NCI-H1048 (cell line): ENCODE data around the gene PPARA.

Experiments used
- DNase-seq: peaks from one replicate; lab custom pipeline; 2025; lab: John Stamatoyannopoulos, UW

Gene PPARA

DNA sequence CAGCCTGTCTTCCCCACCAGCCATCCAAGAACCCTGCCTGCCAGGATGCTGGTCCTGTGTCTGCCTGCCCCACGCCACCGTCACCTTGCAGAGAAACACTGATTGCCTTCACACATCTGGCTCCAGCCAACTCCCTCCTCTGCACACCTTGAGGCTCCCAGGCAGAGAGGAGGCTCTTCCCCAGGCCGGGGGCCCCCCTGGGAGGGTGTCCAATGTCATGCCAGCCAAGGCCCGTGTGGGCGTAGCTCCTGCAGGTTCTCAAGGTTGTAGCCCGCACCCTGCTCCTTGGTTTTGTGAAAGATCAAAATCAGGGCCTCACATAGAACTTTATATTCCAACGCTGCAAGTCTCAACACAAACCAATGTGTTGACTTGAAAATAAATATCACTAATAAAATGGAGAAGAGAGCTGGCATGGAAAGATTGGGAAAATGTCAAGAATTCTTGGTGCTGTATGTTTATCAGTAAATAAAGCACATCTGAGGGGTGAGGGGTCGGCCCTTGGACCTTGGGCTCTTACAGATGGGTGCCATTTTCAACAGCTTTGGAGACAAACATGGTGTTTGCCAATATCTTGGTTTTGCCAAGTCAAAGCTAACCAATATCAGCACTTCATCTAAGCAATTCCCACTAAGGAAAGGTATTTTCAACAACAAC is 6.7 kb upstream of the PPARA start:
- DNase-seq, result no peak

GRCh38 chr22:46145361-46145851 is 4.9 kb upstream of the PPARA start:
- DNase-seq, result no peak

DNA sequence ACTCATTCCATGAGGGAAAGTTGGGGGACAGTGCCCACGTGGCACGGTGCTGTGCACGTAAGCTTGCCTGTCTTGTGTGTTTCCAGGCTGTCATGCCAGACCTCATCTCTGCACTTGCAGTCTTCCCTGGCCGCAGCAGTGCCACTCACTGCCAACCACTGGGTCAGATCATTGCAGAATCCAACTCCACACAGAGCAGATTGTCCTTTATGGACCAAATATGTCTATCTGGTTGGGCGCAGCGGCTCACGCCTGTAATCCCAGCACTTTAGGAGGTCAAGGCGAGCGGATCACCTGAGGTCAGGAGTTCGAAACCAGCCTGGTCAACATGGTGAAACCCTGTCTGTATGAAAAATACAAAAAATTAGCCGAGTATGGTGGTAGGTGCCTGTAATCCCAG is 4.4 kb upstream of the PPARA start:
- DNase-seq, result no peak

- DNase-seq, result no peak
Observed at GRCh38 chr22:46146329-46146728, 4.0 kb upstream of the PPARA start.

DNA sequence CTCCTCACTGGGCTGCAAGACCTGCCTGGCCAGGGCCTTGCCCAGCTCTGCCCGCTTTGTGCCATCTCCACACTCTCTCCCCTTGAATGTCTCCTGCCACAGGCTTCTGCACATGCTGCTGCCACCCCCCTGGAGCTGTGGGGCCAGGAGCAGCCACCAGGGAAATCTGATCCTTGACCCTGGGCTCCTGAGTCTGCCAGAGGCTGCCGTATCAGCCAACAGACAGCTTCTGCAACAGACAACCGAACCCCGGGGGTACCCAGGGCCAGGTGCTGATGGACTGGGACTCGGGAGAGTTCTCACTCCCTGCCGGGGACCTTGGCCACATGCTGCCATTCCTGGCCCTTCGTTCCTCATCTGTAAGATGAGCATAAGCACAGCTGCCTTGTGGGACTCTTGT is 3.3 kb upstream of the PPARA start:
- DNase-seq, result no peak

- no peak for DNase-seq
Observed at GRCh38 chr22:46147471-46148267, 2.7 kb upstream of the PPARA start.

- DNase-seq, result no peak
Observed at GRCh38 chr22:46148336-46148735, 2.0 kb upstream of the PPARA start.

GRCh38 chr22:46148816-46149511 is 1.4 kb upstream of the PPARA start:
- DNase-seq, result no peak

DNA sequence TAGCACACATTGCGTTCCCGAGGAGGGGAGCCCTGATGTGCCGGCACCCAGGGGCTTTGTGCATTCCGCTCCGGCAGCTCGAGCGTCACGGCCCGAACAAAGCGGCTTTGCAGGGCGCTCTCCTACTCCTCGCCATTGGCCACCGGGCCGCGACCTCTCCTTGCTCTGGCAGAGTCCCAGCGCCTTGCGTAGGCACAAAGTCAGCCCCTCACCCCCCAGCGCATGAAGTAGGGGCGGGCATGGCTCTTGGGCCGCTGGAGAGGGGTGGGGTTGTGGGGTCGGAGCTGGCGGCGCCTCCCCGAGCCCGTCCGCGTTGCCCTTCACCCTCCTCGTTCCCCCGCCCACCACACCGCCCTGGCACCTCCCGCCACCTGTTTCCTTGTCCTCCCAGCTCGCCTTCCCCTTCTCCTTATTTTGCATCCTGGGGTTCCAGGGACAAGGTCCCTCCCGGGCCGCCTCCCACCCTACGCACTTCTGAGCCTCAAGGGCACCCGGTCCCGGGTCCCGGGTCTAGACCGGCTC is 753 bp upstream of the PPARA start:
- no peak for DNase-seq

GRCh38 chr22:46150655-46151477 is 540 bp downstream of the PPARA start:
- DNase-seq, result no peak

DNA sequence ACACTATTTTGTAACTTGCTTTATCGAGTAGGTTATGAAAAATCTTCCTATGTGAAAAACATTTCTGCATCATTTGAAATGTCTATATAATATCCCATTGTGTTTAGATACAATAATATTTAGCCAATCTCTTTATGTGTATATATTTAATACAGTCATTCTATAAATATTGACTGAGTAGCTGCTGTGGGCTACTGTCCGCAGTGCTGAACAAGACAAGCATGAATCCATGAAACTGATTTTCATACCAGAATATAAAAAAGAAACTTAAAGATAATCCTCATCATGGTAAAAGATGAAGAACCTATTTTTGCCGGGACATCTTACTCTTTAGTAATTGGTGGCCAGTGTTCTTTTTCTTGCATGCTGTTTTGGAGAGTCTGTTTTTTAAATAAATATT is 3.6 kb downstream of the PPARA start:
- DNase-seq, result no peak

GRCh38 chr22:46156031-46156430 is 5.7 kb downstream of the PPARA start:
- DNase-seq, result no peak

DNA sequence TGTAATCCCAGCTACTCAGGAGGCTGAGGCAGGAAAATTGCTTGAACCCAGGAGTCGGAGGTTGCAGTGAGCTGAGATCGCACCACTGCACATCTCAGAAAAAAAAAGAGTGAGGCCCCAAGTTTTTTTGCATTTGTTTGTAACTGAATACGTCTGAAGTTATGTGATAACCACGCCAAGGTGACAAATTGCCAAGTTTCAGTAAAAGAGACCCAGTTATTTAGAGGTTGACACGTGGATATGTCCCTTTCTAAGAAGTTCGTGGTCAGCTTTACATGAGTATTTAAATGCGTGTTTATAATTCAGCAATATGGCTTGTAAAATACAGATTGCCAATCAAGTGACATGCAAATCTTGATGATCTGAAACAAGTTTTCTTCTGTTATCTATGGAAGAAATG is 8.0 kb downstream of the PPARA start:
- DNase-seq, result no peak

DNA sequence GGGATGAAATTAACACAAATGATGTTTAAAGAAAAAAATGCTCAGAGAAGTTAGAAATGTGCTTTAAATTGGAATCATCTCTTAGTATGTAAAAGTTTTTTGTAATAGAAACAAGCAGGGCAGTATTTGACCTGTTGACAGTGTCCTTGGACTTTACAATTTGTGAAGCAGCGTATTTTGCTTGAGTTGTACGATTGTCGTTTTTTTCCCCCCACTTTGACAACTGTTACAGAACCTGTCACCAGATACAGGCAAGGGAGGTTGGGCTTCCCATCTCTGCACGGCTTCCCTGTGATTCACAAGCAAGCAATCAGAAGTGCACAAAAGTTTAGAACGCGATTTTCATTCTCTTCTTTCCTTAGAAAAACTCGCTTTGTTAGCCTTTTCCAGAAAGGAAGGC is 8.9 kb downstream of the PPARA start:
- DNase-seq, result no peak

- no peak for DNase-seq
Observed at GRCh38 chr22:46159777-46160176, 9.5 kb downstream of the PPARA start.

DNA sequence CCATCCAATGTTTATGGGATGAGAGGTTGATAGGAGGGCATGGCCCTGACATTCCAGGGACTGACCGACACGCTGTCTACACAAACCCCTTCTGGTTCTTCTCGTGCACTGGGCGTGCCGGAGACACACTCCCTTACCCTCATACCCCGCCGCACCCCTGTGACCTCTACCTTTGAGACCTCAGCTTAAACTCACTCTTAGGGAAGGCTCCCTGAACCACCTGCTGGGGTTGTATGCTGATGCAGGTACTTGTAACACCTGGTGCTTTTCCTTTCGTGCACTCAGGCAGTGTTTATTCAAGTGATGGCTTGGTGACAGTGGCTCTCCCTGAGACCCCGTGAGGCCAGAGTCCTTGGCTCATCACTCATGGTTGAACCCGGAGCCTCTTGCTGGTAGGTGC is 12.0 kb downstream of the PPARA start:
- no peak for DNase-seq

- DNase-seq, result no peak
Observed at GRCh38 chr22:46162771-46163556, 12.6 kb downstream of the PPARA start.

- DNase-seq, result no peak
Observed at GRCh38 chr22:46163557-46163888, 13.2 kb downstream of the PPARA start.

GRCh38 chr22:46165977-46166376 is 15.7 kb downstream of the PPARA start:
- DNase-seq, result no peak

- DNase-seq, result no peak
Observed at GRCh38 chr22:46169628-46170027, 19.3 kb downstream of the PPARA start.

GRCh38 chr22:46171940-46172339 is 21.6 kb downstream of the PPARA start:
- DNase-seq, result no peak
